Gastrocnemius medialis (tissue), 4 donors: Measurements from ENCODE around the gene WNT11. TPM values are rescaled to one million over a fixed set of nuclear protein-coding genes. Genes with fewer than 3 reads are reported as not detected.

ENCODE experiments used
- ATAC-seq, 2 donors: fragments of 150-250 bp; one replicate each; pipeline ENCODE4 v1.9.1; 2016
- DNase-seq, 2 donors: peaks; one replicate each; pipeline ENCODE4 v3.0.0-alpha.2; 2019
- H3K27ac ChIP-seq, 4 donors: fragments of 200-600 bp; sonication (generic); 1 replicate in 1 of 4; 2 replicates in 3 of 4; pipeline ENCODE4 v1.5.1; 2016 to 2018; ENCODE audit warnings: mild to moderate bottlenecking in 2 of 4, moderate library complexity in 1 of 4
- H3K27me3 ChIP-seq, 3 donors: fragments of 200-600 bp; sonication (generic) in 2 of 3; 1 replicate in 1 of 3; 2 replicates in 2 of 3; pipeline versions ENCODE4 v1.5.1 to v1.6.0; 2016 to 2019; ENCODE audit warnings: mild to moderate bottlenecking in 1 of 3, moderate library complexity in 1 of 3
- H3K36me3 ChIP-seq, 2 donors: fragments of 200-600 bp; sonication (generic) in 1 of 2; one replicate each; pipeline ENCODE4 v1.5.1; 2017 to 2018
- H3K4me1 ChIP-seq, 2 donors: fragments of 200-600 bp; sonication (generic) in 1 of 2; one replicate each; pipeline ENCODE4 v1.5.1; 2016 to 2017; ENCODE audit warnings: mild to moderate bottlenecking in 2 of 2
- H3K4me3 ChIP-seq, 4 donors: fragments of 200-600 bp; sonication (generic) in 3 of 4; 1 replicate in 1 of 4; 2 replicates in 3 of 4; pipeline ENCODE4 v1.5.1; 2016 to 2019; ENCODE audit warnings: mild to moderate bottlenecking in 2 of 4
- H3K9me3 ChIP-seq, 3 donors: fragments of 200-600 bp; sonication (generic) in 2 of 3; 1 replicate in 1 of 3; 2 replicates in 2 of 3; pipeline ENCODE4 v1.5.1; 2016 to 2019
- POLR2A ChIP-seq, 2 donors: fragments of 450-650 bp; IDR thresholded peaks; one replicate each; pipeline ENCODE4 v1.6.1; 2017; ENCODE audit warnings: antibody characterized with exemption in 2 of 2, mild to moderate bottlenecking in 2 of 2, moderate library complexity in 2 of 2
- in situ Hi-C, 4 donors: fragments of 200-750 bp; cut with MboI; loops; one replicate each; pipeline versions ENCODE4 v1.15.0 to v1.8.0; 2017; ENCODE audit warnings: low sequenced_read_pairs in 4 of 4
- intact Hi-C: fragments of 100-400 bp; cut with DNase I; formaldehyde crosslinking; loops from one replicate; pipeline ENCODE4 v1.15.1; 2023; ENCODE audit warnings: low total_unique reads
- total RNA-seq, 4 donors: library from RNA; depleted of rRNA; stranded (reverse); fragments of >200 nt; gene quantifications; one replicate each; pipeline versions ENCODE4 v1.1.0 to v1.2.3, GENCODE V29; 2016
- TF ChIP-seq, protein P1 (sequence below), 5 experiments: fragments of 450-650 bp in 3 of 5; fragments of 200-600 bp in 2 of 5; sonication (generic) in 2 of 5; IDR thresholded peaks in 4 of 5; conservative IDR thresholded peaks in 1 of 5; 1 replicate in 4 of 5; 2 replicates in 1 of 5; pipeline ENCODE4 v1.5.1; 2016 to 2019; ENCODE audit warnings: antibody characterized with exemption in 5 of 5, mild to moderate bottlenecking in 3 of 5, moderate library complexity in 3 of 5

The WNT11 gene
- total RNA-seq, 4 donors from 2014 or later, result 2.9 to 6.5 (median 4.0) TPM

DNA sequence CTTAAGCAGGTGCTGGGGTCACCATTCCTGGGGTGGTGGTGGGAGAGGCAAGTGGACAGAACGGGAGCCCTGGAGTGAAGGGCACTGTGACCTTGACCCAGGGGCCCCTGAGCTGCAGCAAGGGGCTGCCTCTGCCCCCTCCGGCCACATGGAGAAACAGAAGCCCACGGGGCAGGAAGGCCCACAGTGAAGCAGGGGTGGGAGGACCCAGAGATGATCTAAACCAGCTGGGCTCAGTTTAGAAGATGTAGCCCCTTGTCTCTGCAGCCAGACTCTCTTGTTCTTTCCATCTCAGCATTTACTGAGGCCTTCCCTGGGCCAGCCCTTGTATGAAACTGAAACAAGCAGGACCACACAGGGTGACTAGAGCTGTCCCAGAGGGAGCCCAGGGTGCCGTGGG lies 30.5 kb downstream of the WNT11 start:
- no peaks in the 10 kb centered on the region for H3K9me3 ChIP-seq
- TF ChIP-seq, protein P1, sequence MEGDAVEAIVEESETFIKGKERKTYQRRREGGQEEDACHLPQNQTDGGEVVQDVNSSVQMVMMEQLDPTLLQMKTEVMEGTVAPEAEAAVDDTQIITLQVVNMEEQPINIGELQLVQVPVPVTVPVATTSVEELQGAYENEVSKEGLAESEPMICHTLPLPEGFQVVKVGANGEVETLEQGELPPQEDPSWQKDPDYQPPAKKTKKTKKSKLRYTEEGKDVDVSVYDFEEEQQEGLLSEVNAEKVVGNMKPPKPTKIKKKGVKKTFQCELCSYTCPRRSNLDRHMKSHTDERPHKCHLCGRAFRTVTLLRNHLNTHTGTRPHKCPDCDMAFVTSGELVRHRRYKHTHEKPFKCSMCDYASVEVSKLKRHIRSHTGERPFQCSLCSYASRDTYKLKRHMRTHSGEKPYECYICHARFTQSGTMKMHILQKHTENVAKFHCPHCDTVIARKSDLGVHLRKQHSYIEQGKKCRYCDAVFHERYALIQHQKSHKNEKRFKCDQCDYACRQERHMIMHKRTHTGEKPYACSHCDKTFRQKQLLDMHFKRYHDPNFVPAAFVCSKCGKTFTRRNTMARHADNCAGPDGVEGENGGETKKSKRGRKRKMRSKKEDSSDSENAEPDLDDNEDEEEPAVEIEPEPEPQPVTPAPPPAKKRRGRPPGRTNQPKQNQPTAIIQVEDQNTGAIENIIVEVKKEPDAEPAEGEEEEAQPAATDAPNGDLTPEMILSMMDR (IDR thresholded peaks at IDR 0.05 in 4 of 5, conservative IDR thresholded peaks at IDR 0.05 in 1 of 5), result no peak
- no peak for TF ChIP-seq POLR2A (IDR thresholded peaks at IDR 0.05)
- intact Hi-C loops, result no loop called here

GRCh38 chr11:76174330-76174729 lies 32.0 kb downstream of the WNT11 start:
- Histone ChIP-seq H3K9me3 (no peaks in the 10 kb centered on the region), H3K27me3 (no peaks in the 10 kb centered on the region), H3K36me3 (no peaks in the 10 kb centered on the region), H3K27ac (no peak overlapping the region), H3K4me1 (no peaks in the 10 kb centered on the region), H3K4me3 (no peak overlapping the region)
- no peak for TF ChIP-seq POLR2A (IDR thresholded peaks at IDR 0.05)
- TF ChIP-seq, protein P1 (IDR thresholded peaks at IDR 0.05 in 4 of 5, conservative IDR thresholded peaks at IDR 0.05 in 1 of 5), result no peak
- intact Hi-C loops, result no loop called here
- DNase-seq (no peak), ATAC-seq (no peak)
- in situ Hi-C loops, result loop anchor here in 1 of 4 donors (25.0 kb wide), 1 partner anchor 387 kb away; no protein-coding TSS in a partner anchor

More for the DNA sequence above, 30.5 kb downstream of the WNT11 start:
- Histone ChIP-seq H3K27me3 (no peaks in the 10 kb centered on the region), H3K27ac (no peak overlapping the region), H3K36me3 (no peaks in the 10 kb centered on the region), H3K4me1 (no peaks in the 10 kb centered on the region), H3K4me3 (no peak overlapping the region)
- no peak for DNase-seq
- no peak for ATAC-seq
- in situ Hi-C loops, result no loop called here

- H3K4me3 ChIP-seq, result no peak overlapping the region
- H3K27ac ChIP-seq, result no peak overlapping the region
- DNase-seq (no peak), ATAC-seq (no peak)
- H3K36me3 ChIP-seq, result no peaks in the 10 kb centered on the region
- intact Hi-C loops (no loop called here), in situ Hi-C loops (loop anchor here in 1 of 4 donors (25.0 kb wide), 1 partner anchor 386 kb away; no protein-coding TSS in a partner anchor)
- H3K27me3 ChIP-seq, result no peaks in the 10 kb centered on the region
- no peaks in the 10 kb centered on the region for H3K4me1 ChIP-seq
- H3K9me3 ChIP-seq, result no peaks in the 10 kb centered on the region
- TF ChIP-seq POLR2A (IDR thresholded peaks at IDR 0.05), result no peak
- TF ChIP-seq, protein P1 (IDR thresholded peaks at IDR 0.05 in 4 of 5, conservative IDR thresholded peaks at IDR 0.05 in 1 of 5), result no peak
Observed at GRCh38 chr11:76173663-76174062, 32.6 kb downstream of the WNT11 start.

DNA sequence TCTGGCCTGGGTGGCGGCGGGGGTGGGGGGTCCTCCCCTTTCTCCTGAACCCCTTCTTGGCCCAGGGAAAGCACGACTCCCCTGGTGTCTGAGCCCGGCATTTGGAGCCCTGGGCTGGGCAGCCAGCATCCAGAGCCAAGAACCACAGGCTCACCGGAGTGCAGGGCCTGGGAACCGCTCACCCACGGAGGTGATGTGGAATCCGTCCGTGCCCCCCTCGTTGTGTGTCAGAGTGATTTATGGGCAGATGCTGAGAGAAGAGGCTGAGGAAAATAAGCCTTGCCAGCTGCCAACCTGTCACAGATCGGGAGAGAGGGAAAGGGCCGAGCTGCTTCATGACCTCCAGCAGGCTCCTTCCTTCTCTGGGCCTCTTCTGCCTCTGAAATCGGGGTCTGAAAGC lies 33.7 kb downstream of the WNT11 start:
- H3K27me3 ChIP-seq, result no peaks in the 10 kb centered on the region
- intact Hi-C loops, result no loop called here
- in situ Hi-C loops, result loop anchor here in 1 of 4 donors (25.0 kb wide), 1 partner anchor 385 kb away; no protein-coding TSS in a partner anchor
- H3K36me3 ChIP-seq, result no peaks in the 10 kb centered on the region
- no peaks in the 10 kb centered on the region for H3K4me1 ChIP-seq
- TF ChIP-seq, protein P1 (IDR thresholded peaks at IDR 0.05 in 4 of 5, conservative IDR thresholded peaks at IDR 0.05 in 1 of 5), result no peak
- TF ChIP-seq POLR2A (IDR thresholded peaks at IDR 0.05), result no peak
- H3K9me3 ChIP-seq, result no peaks in the 10 kb centered on the region
- H3K27ac ChIP-seq, result no peak overlapping the region
- DNase-seq (no peak), ATAC-seq (no peak)
- H3K4me3 ChIP-seq, result no peak overlapping the region

- no peak for DNase-seq
- Histone ChIP-seq H3K27me3 (no peaks in the 10 kb centered on the region), H3K4me1 (no peaks in the 10 kb centered on the region), H3K27ac (no peak overlapping the region), H3K4me3 (no peak overlapping the region), H3K9me3 (no peaks in the 10 kb centered on the region), H3K36me3 (no peaks in the 10 kb centered on the region)
- in situ Hi-C loops, result loop anchor here in 1 of 4 donors (25.0 kb wide), 1 partner anchor 383 kb away; no protein-coding TSS in a partner anchor
- intact Hi-C loops, result no loop called here
- TF ChIP-seq, protein P1 (IDR thresholded peaks at IDR 0.05 in 4 of 5, conservative IDR thresholded peaks at IDR 0.05 in 1 of 5), result no peak
- TF ChIP-seq POLR2A (IDR thresholded peaks at IDR 0.05), result no peak
- no peak for ATAC-seq
Observed at GRCh38 chr11:76170468-76170867, 35.8 kb downstream of the WNT11 start.
